Adrenal gland (tissue), 12 donors: ENCODE measurements around the gene NR2E3. TPM values are rescaled to one million over a fixed set of nuclear protein-coding genes. Genes with fewer than 3 reads are reported as not detected.

Experiments used
- DNase-seq, 7 donors: peaks; one replicate each; pipeline ENCODE4 v3.0.0-alpha.2; 2019 to 2020
- H3K27ac ChIP-seq, 5 donors: fragments of 200-600 bp; sonication (generic) in 4 of 5; 1 replicate in 3 of 5; 2 replicates in 2 of 5; pipeline versions ENCODE4 v1.5.1 to v1.8.0; 2016 to 2020; ENCODE audit warnings: mild to moderate bottlenecking in 1 of 5
- H3K27me3 ChIP-seq: fragments of 200-600 bp; 2 replicates; pipeline ENCODE4 v1.8.0; 2021
- H3K36me3 ChIP-seq, 2 donors: fragments of 200-600 bp; replicated peaks in 1 of 2; 1 replicate in 1 of 2; 2 replicates in 1 of 2; pipeline versions ENCODE4 v1.5.1 to v1.8.0; 2018 to 2022
- H3K4me1 ChIP-seq, 2 donors: fragments of 200-600 bp; replicated peaks in 1 of 2; 1 replicate in 1 of 2; 2 replicates in 1 of 2; pipeline versions ENCODE4 v1.5.1 to v1.8.0; 2018 to 2021
- H3K4me3 ChIP-seq, 4 donors: fragments of 200-600 bp; sonication (generic) in 3 of 4; one replicate each; pipeline ENCODE4 v1.5.1; 2016 to 2018
- H3K9me3 ChIP-seq, 3 donors: fragments of 200-600 bp; sonication (generic) in 1 of 3; replicated peaks in 1 of 3; 1 replicate in 2 of 3; 2 replicates in 1 of 3; pipeline versions ENCODE4 v1.5.1 to v1.8.0; 2016 to 2021
- CTCF ChIP-seq, 6 experiments: fragments of 450-650 bp in 4 of 6; fragments of 200-600 bp in 2 of 6; sonication (generic) in 1 of 6; IDR thresholded peaks; 1 replicate in 5 of 6; 2 replicates in 1 of 6; pipeline versions ENCODE4 v1.5.1 to v1.8.0; 2016 to 2021; ENCODE audit warnings: antibody characterized with exemption in 6 of 6, mild to moderate bottlenecking in 2 of 6, moderate library complexity in 1 of 6
- POLR2A ChIP-seq, 2 donors: fragments of 450-650 bp; IDR thresholded peaks; one replicate each; pipeline ENCODE4 v1.6.1; 2017; ENCODE audit warnings: antibody characterized with exemption in 2 of 2, mild to moderate bottlenecking in 2 of 2, moderate library complexity in 1 of 2
- WGBS, 4 donors: extraction: QIAGEN DNeasy Blood & Tissue Kit in 2 of 4; methylation state at CpG; one replicate each; pipeline versions ENCODE4 v1.1.5 to v1.1.7; 2013 to 2017; 5-methylcytosine and 5-hydroxymethylcytosine counted together
- intact Hi-C, 2 donors: fragments of 100-400 bp; cut with DNase I; formaldehyde crosslinking; loops; one replicate each; pipeline versions ENCODE4 v1.14.1 to v1.15.0; 2022 to 2023
- polyA plus RNA-seq, 3 donors: library from polyadenylated mRNA; stranded (reverse); fragments of 200-250 nt in 2 of 3; fragments of 350-450 nt in 1 of 3; fragmentation: Illumina TruSeq in 1 of 3; extraction: RNeasy Lipid Tissue Mini Kit (QIAGEN cat#74804) in 1 of 3; gene quantifications; one replicate each; pipeline ENCODE4 v1.2.3, GENCODE V29; 2013 to 2014
- total RNA-seq, 9 donors: library from RNA; depleted of rRNA in 4 of 9; stranded (reverse); fragments of >200 nt in 4 of 9; fragments of 120-200 nt in 1 of 9; fragmentation: NEBNext Ultra II Directional in 1 of 9; extraction: Animal tissue kit (Norgen Biotek cat#: 25700) in 1 of 9; gene quantifications; one replicate each; pipeline versions ENCODE4 v1.1.0 to v1.2.4, GENCODE V29; 2013 to 2023
- donor health status: healthy with polysubstance abuse.
- donor health status: Bipolar disorder and iron deficiency.
- donor health status: DM: yes; HTN: yes; CAD: no.
- donor health status: DM: no; HTN: no; CAD: no.
- donor health status: DM: no; HTN: no; CAD: no.
- donor health status: DM: yes; HTN: yes; CAD: no.

The NR2E3 gene
- total and polyA plus RNA-seq, 12 donors = 0.11 to 1.4 (median 0.41) TPM; not detected in 2

- 82 to 93% (median 91%) methylated on average over 6 of the region's 6 CpGs for WGBS, 4 donors
- no peak for TF ChIP-seq POLR2A (IDR thresholded peaks at IDR 0.05)
- no peak for TF ChIP-seq CTCF (IDR thresholded peaks at IDR 0.05)
- no peak overlapping the region for H3K4me3 ChIP-seq
- H3K9me3 ChIP-seq = no peaks in the 10 kb centered on the region
- no peak for DNase-seq
- H3K36me3 ChIP-seq = no peaks in the 10 kb centered on the region
- H3K27ac ChIP-seq = peak overlapping the region in 1 of 5 donors; percentile 5
- peaks cover 0 to 12% of the 10 kb centered on the region in 2 donors for H3K4me1 ChIP-seq
- no peaks in the 10 kb centered on the region for H3K27me3 ChIP-seq
- intact Hi-C loops = loop anchor here in 1 of 2 donors (10.0 kb wide), 1 partner anchor 376 kb away; no protein-coding TSS in a partner anchor
Measured at GRCh38 chr15:71779073-71779797, 31.1 kb upstream of the NR2E3 start.

- Histone ChIP-seq H3K36me3 (no peaks in the 10 kb centered on the region), H3K4me3 (no peak overlapping the region), H3K27ac (peak overlapping the region in 3 of 5 donors; percentile 5 to 49 (median 39)), H3K27me3 (no peaks in the 10 kb centered on the region), H3K4me1 (peaks cover 0 to 12% of the 10 kb centered on the region in 2 donors), H3K9me3 (no peaks in the 10 kb centered on the region)
- TF ChIP-seq POLR2A (IDR thresholded peaks at IDR 0.05) (no peak), CTCF (IDR thresholded peaks at IDR 0.05) (peak; percentile 34 to 81 (median 72))
- intact Hi-C loops = no loop called here
- peak in 3 of 7 donors; percentile 30 to 35 (median 31) for DNase-seq
- 13 to 19% (median 15%) methylated on average over 13 of the region's 13 CpGs for WGBS, 4 donors
Measured at GRCh38 chr15:71780115-71780976, 30.0 kb upstream of the NR2E3 start.

- Histone ChIP-seq H3K4me3 (no peak overlapping the region), H3K9me3 (no peaks in the 10 kb centered on the region), H3K36me3 (no peaks in the 10 kb centered on the region), H3K4me1 (peaks cover 0 to 12% of the 10 kb centered on the region in 2 donors), H3K27me3 (no peaks in the 10 kb centered on the region), H3K27ac (no peak overlapping the region)
- no peak for TF ChIP-seq CTCF (IDR thresholded peaks at IDR 0.05)
- TF ChIP-seq POLR2A (IDR thresholded peaks at IDR 0.05) = no peak
- intact Hi-C loops = no loop called here
- WGBS, 4 donors = 85 to 89% (median 87%) methylated on average over 5 to 9 of the region's 9 CpGs
- no peak for DNase-seq
Measured at GRCh38 chr15:71781179-71781964, 29.0 kb upstream of the NR2E3 start.

- peaks cover 0 to 12% of the 10 kb centered on the region in 2 donors for H3K4me1 ChIP-seq
- TF ChIP-seq POLR2A (IDR thresholded peaks at IDR 0.05) (no peak), CTCF (IDR thresholded peaks at IDR 0.05) (no peak)
- intact Hi-C loops = no loop called here
- H3K36me3 ChIP-seq = no peaks in the 10 kb centered on the region
- WGBS, 4 donors = 82 to 87% (median 82%) methylated on average over 8 of the region's 8 CpGs; no CpG with 5 or more reads in 1 of the 4 donors
- no peaks in the 10 kb centered on the region for H3K27me3 ChIP-seq
- DNase-seq = no peak
- H3K27ac ChIP-seq = no peak overlapping the region
- no peak overlapping the region for H3K4me3 ChIP-seq
- no peaks in the 10 kb centered on the region for H3K9me3 ChIP-seq
Measured at GRCh38 chr15:71781965-71782265, 28.4 kb upstream of the NR2E3 start.
